WTC11 (cell line): Measurements from ENCODE around the gene SRGAP1.

Experiments used
- TP53 ChIP-seq: sonication (generic); formaldehyde crosslinking; IDR thresholded peaks from 2 replicates; pipeline ENCODE4 v1.8.1; 2023; ENCODE audit warnings: mild to moderate bottlenecking, missing genetic modification reagents
- ZNF263 ChIP-seq: sonication (generic); formaldehyde crosslinking; IDR thresholded peaks from 2 replicates; pipeline ENCODE4 v1.8.1; 2022; ENCODE audit warnings: low read depth, mild to moderate bottlenecking, moderate library complexity, missing genetic modification reagents
- ZNF396 ChIP-seq: fragments of 250-450 bp; sonication (Bioruptor Pico); IDR thresholded peaks from 2 replicates; pipeline ENCODE4 v1.8.0; 2021; ENCODE audit warnings: mild to moderate bottlenecking, moderate library complexity, borderline replicate concordance
- TF ChIP-seq, protein P1 (sequence below): fragments of 200-600 bp; IDR thresholded peaks from 2 replicates; pipeline ENCODE4 v1.8.0; 2022; ENCODE audit warnings: antibody characterized with exemption

DNA sequence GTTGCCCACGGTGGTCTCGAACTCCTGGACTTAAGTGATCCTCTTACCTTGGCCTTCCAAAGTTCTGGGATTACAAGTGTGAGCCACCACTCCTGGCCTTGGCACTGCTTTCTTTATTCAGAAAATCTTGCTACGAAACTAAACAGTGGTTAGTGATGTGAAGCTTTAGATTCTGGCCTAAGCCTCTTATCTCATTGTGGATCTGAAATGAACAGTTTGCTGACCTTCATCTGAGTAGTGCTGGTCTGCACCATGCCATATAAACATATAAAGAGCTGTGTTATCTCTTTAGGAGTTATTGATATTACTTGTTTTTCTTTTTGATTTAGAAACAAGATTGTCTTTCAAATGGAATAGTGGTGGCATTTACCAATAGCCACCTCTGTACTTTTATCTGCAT, 22.6 kb downstream of the SRGAP1 start:
- TF ChIP-seq ZNF263 (CRISPR knock-in tag), result no peak
- no peak for TF ChIP-seq ZNF396 (CRISPR knock-in tag)
- no peak for TF ChIP-seq TP53 (CRISPR knock-in tag)
- TF ChIP-seq, protein P1, sequence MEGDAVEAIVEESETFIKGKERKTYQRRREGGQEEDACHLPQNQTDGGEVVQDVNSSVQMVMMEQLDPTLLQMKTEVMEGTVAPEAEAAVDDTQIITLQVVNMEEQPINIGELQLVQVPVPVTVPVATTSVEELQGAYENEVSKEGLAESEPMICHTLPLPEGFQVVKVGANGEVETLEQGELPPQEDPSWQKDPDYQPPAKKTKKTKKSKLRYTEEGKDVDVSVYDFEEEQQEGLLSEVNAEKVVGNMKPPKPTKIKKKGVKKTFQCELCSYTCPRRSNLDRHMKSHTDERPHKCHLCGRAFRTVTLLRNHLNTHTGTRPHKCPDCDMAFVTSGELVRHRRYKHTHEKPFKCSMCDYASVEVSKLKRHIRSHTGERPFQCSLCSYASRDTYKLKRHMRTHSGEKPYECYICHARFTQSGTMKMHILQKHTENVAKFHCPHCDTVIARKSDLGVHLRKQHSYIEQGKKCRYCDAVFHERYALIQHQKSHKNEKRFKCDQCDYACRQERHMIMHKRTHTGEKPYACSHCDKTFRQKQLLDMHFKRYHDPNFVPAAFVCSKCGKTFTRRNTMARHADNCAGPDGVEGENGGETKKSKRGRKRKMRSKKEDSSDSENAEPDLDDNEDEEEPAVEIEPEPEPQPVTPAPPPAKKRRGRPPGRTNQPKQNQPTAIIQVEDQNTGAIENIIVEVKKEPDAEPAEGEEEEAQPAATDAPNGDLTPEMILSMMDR, result no peak
